ENCODE measurements around the gene ACOT7.
"Not testable (repeated sequence)": the region's sequence is repeated elsewhere in the genome, so short reads cannot be mapped to it uniquely, and the experiment has no call there.

DNA sequence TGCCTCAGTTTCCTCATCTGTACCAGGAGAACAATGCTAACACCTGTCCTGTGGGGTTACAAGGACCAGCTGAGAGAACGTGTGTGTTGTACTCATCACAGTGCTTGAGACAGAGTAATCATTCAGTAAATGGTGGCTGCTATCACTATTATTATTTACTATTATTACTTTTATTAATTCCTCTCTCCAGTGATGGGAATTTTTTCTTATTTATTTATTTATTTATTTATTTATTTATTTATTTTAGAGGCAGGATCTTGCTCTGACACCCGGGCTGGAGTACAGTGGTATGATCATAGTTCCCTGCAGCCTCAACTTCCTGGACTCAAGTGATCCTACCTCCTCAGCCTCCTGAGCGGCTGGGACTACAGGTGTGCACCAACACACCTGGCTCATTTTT is 42.7 kb upstream of the ACOT7 start:
- TF ChIP-seq CTCF (IDR thresholded peaks at IDR 0.05; ENCODE audit: low read depth, low read length, poor library complexity, severe bottlenecking); EZH2phosphoT487 (IDR thresholded peaks at IDR 0.05; ENCODE audit: borderline replicate concordance, low read length): not testable (repeated sequence)
